UCSD-AML1 (cell line): Measurements from ENCODE around the gene NACC2.
A peak's percentile ranks its signal among the peaks of the same experiment; 100 is the strongest.
"Not testable (repeated sequence)": the region's sequence is repeated elsewhere in the genome, so short reads cannot be mapped to it uniquely, and the experiment has no call there.

ENCODE experiments used
- DNase-seq: peaks from one replicate; lab custom pipeline; 2025; ENCODE audit not compliant: unreplicated experiment; lab: John Stamatoyannopoulos, UW

The NACC2 gene

GRCh38 chr9:135968601-135969000, 126.5 kb downstream of the NACC2 start:
- no peak for DNase-seq

DNA sequence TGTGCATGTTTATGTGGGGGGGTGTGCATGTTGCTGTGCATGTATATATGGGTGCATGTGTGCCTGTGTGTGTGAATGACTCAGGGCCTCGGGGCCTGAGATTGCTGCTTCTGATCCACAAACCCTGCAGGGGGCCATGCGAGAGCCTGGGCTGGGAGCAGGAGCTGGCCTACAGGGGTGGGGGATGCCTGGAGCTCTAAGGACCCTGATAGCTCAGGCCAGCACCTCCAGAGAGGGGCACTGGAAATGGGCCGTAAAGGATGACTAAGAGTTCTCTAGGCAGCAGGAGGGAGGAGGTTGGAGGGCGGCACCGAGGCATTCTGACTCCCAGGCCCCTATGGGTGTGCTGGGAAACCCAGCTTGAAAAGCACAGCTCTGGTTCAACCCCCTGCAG, 127.0 kb downstream of the NACC2 start:
- DNase-seq, result no peak

DNA sequence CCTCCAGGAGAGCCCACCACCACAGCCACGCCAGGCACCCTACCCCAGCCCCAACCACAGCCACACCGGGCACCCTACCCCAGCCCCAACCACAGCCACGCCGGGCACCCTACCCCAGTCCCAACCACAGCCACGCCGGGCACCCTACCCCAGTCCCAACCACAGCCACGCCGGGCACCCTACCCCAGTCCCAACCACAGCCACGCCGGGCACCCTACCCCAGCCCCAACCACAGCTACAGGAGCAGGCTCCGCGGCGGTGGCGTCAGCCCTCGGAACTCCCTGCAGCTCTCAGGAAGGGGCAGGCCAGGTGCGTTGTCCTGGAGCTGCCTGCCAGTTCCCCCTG, 128.2 kb downstream of the NACC2 start:
- DNase-seq, result not testable (repeated sequence)

GRCh38 chr9:135965124-135965756, 129.8 kb downstream of the NACC2 start:
- DNase-seq, result no peak

- no peak for DNase-seq
Observed at GRCh38 chr9:135963938-135964337, 131.2 kb downstream of the NACC2 start.

GRCh38 chr9:135963338-135963737, 131.8 kb downstream of the NACC2 start:
- DNase-seq, result no peak

DNA sequence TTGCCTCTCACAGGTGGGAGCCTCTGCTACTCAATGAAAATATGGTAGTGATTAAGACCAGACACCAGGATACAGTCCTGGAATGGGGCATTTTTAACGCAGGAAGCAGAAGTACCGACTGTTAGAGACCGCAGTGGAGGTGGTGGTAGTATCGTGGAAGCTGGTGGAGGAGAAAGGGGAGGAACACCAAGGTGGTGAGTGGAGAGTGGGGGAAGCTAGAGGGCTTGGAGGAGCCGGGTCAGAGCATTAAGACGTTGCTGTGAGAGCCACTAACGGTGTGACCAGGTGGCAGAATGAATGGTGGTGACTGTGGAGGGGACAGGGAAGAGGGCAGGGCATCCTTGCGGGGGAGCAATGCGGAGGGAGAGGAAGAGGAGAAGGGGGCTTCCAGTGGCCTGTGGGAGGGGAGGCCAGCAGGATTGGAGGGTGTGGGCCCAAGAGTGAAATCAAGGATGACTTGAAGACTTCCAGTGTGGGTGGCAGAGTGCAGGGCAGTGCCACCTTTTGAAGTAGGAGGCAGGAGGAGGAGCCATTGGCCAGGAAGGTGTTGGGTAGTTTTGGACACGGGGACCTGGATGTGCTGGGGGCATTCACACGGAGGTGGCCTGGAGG, 132.3 kb downstream of the NACC2 start:
- peak; percentile 40 for DNase-seq

DNA sequence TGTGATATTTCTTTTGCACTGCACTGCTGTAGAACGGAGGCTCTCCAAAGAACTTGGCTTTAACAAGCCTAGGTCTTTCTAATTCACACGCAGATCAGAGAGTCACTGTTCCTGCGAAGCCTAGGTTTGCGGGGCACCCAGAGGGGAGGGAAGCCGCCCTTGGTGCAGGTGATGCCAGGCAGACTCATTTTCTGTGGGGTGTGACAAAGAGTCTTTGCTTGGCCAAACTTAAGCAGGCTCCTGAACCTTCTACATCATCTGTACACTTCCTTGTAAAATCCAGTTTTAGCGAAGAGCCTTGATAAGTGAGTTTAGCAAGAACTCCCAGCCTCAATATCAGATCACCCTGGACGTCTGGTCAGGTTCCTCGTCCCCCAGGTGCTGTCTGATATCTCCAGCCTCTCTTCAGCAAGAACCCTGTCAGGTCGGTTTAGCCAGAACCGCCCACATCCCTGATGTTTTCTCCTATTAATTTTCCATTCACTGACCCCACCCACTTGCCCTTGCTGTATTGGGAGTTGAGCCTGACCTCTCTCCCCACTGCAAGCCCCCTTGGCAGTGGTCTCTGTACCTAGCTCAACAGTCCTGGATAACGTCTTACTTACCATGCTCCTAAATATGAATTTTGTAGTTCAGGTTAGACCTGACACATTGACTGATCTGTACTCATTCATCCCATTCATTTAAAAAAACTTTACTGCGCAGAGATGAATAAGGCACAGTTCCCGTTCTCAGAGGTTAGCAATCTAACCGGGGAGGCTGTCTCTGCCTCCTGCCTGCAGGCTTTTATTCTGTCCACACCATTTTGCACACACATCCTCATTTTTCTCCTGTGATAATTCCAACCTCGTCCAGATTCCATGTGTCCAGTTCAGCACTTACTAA, 133.0 kb downstream of the NACC2 start:
- peak; percentile 38 for DNase-seq

GRCh38 chr9:135961277-135961715, 133.8 kb downstream of the NACC2 start, which contains the start of gene UBAC1:
TSS of gene UBAC1 (minus strand) at chr9:135961373. CDS start at chr9:135961162, 211 bp downstream.
- peak; percentile 98 for DNase-seq

GRCh38 chr9:135960411-135961276, 134.4 kb downstream of the NACC2 start:
- peak; percentile 51 for DNase-seq

- no peak for DNase-seq
Observed at GRCh38 chr9:135959814-135960213, 135.3 kb downstream of the NACC2 start.

- no peak for DNase-seq
Observed at GRCh38 chr9:135958485-135958884, 136.6 kb downstream of the NACC2 start.

DNA sequence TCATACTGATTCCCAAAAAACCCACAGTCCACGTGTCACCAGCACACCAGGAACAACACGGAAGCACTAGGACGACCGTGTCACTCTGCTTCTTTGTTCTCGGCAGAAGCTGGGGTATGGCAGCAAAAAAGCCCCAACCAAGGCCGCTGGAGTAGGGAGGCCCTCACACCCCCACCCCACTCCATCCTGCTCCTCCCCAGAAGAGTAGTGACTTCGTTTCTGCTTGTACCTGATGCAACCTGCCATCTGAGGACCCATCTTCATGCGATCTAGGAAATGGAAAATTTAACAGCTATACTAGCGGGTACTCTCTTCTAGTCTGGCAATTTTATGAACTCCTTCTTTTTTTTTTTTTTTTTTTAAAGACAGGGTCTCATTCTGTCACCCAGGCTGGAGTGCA, 137.7 kb downstream of the NACC2 start:
- DNase-seq, result no peak

DNA sequence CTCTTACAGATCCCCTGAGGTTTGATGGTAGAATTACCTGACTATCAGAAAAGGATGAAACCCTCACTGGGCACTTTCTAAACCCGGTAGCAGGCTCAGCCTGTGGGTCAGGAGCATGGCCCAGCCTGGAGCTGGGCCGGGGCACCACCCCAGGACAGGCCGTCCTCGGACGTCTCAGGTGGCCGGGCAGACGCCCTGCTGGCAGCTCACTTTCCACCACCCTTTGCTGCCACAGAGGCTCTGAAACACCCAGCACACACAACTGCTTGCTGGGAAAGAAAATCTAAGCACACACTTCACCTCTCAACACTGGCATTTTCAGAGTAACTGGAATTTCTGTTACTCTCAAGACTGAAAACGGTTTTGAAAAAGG, 138.3 kb downstream of the NACC2 start:
- no peak for DNase-seq
